SK-N-SH treated with all-trans-retinoic acid at 6 μM for 48 hours (cell line): Measurements from ENCODE around the gene DENND1B.

ENCODE experiments used
- ATAC-seq: fragments of 200-7000 bp; cut with Tn5 transposase; 3 replicates; pipeline ENCODE4 v1.9.1; 2020; ENCODE audit warnings: mild to moderate bottlenecking, moderate library complexity
- ARNTL ChIP-seq: fragments of 450-650 bp; formaldehyde crosslinking; IDR thresholded peaks from 2 replicates; pipeline ENCODE4 v1.5.0; 2020; ENCODE audit warnings: low read depth, mild to moderate bottlenecking, moderate library complexity, borderline replicate concordance
- BACH2 ChIP-seq: fragments of 250-450 bp; sonication (Bioruptor Pico); IDR thresholded peaks from 2 replicates; pipeline ENCODE4 v1.9.0; 2021; ENCODE audit warnings: mild to moderate bottlenecking, borderline replicate concordance
- CREB5 ChIP-seq: fragments of 250-450 bp; sonication (Bioruptor Pico); IDR thresholded peaks from 2 replicates; pipeline ENCODE4 v1.5.1; 2020; ENCODE audit warnings: low read depth, mild to moderate bottlenecking, moderate library complexity
- CSDC2 ChIP-seq: fragments of 250-450 bp; sonication (Bioruptor Pico); IDR thresholded peaks from 2 replicates; pipeline ENCODE4 v1.5.0; 2020; ENCODE audit warnings: mild to moderate bottlenecking, moderate library complexity
- CSRNP3 ChIP-seq: fragments of 250-450 bp; sonication (Bioruptor Pico); IDR thresholded peaks from 2 replicates; pipeline ENCODE4 v1.5.1; 2021; ENCODE audit warnings: mild to moderate bottlenecking, moderate library complexity
- ESRRG ChIP-seq: fragments of 250-450 bp; sonication (Bioruptor Pico); IDR thresholded peaks from 2 replicates; pipeline ENCODE4 v1.6.1; 2021; ENCODE audit warnings: mild to moderate bottlenecking
- GLIS3 ChIP-seq: fragments of 250-450 bp; sonication (Bioruptor Pico); IDR thresholded peaks from 2 replicates; pipeline ENCODE4 v1.5.0; 2020; ENCODE audit warnings: mild to moderate bottlenecking, moderate library complexity
- ISL1 ChIP-seq: fragments of 250-450 bp; sonication (Bioruptor Pico); IDR thresholded peaks from 2 replicates; pipeline ENCODE4 v2.1.2; 2022; ENCODE audit warnings: mild to moderate bottlenecking, moderate library complexity
- OSR1 ChIP-seq: fragments of 250-450 bp; sonication (Bioruptor Pico); IDR thresholded peaks from 2 replicates; pipeline ENCODE4 v1.8.0; 2022; ENCODE audit warnings: moderate library complexity, mild to moderate bottlenecking, inconsistent platforms
- PATZ1 ChIP-seq: fragments of 250-450 bp; sonication (Bioruptor Pico); IDR thresholded peaks from 2 replicates; pipeline ENCODE4 v1.8.0; 2020; ENCODE audit warnings: mild to moderate bottlenecking, moderate library complexity, borderline replicate concordance
- POU6F1 ChIP-seq: fragments of 250-450 bp; sonication (Bioruptor Pico); IDR thresholded peaks from 2 replicates; pipeline ENCODE4 v1.8.0; 2021; ENCODE audit warnings: low read depth, mild to moderate bottlenecking, moderate library complexity, borderline replicate concordance
- PPARA ChIP-seq: fragments of 250-450 bp; sonication (Bioruptor Pico); IDR thresholded peaks from 2 replicates; pipeline ENCODE4 v1.5.0; 2020; ENCODE audit warnings: mild to moderate bottlenecking, borderline replicate concordance
- RARB ChIP-seq: fragments of 250-450 bp; sonication (Bioruptor Pico); IDR thresholded peaks from 2 replicates; pipeline ENCODE4 v1.8.0; 2021; ENCODE audit warnings: mild to moderate bottlenecking, moderate library complexity
- SNAI2 ChIP-seq: fragments of 250-450 bp; sonication (Bioruptor Pico); IDR thresholded peaks from 2 replicates; pipeline ENCODE4 v1.5.0; 2020; ENCODE audit warnings: mild to moderate bottlenecking, moderate library complexity
- TCF4 ChIP-seq: fragments of 250-450 bp; sonication (Bioruptor Pico); IDR thresholded peaks from 2 replicates; pipeline ENCODE4 v1.8.0; 2021; ENCODE audit warnings: mild to moderate bottlenecking, moderate library complexity, borderline replicate concordance
- TOX ChIP-seq: fragments of 250-450 bp; sonication (Bioruptor Pico); IDR thresholded peaks from 2 replicates; pipeline ENCODE4 v1.8.0; 2021; ENCODE audit warnings: mild to moderate bottlenecking, moderate library complexity, borderline replicate concordance
- TSHZ2 ChIP-seq: fragments of 250-450 bp; sonication (Bioruptor Pico); IDR thresholded peaks from 2 replicates; pipeline ENCODE4 v1.5.0; 2020; ENCODE audit warnings: mild to moderate bottlenecking, moderate library complexity
- ZC3H10 ChIP-seq: fragments of 250-450 bp; sonication (Bioruptor Pico); IDR thresholded peaks from 2 replicates; pipeline ENCODE4 v1.5.1; 2021; ENCODE audit warnings: mild to moderate bottlenecking, moderate library complexity
- ZFP3 ChIP-seq: fragments of 250-450 bp; sonication (Bioruptor Pico); IDR thresholded peaks from 2 replicates; pipeline ENCODE4 v1.5.0; 2020; ENCODE audit warnings: mild to moderate bottlenecking, moderate library complexity
- ZFP30 ChIP-seq: fragments of 450-650 bp; formaldehyde crosslinking; IDR thresholded peaks from 2 replicates; pipeline ENCODE4 v1.5.0; 2022; ENCODE audit warnings: mild to moderate bottlenecking, moderate library complexity
- ZNF565 ChIP-seq: fragments of 450-650 bp; formaldehyde crosslinking; conservative IDR thresholded peaks from 2 replicates; pipeline ENCODE4 v1.5.0; 2020; ENCODE audit warnings: low read depth, mild to moderate bottlenecking, moderate library complexity
- ZNF70 ChIP-seq: fragments of 450-650 bp; formaldehyde crosslinking; IDR thresholded peaks from 2 replicates; pipeline ENCODE4 v1.5.0; 2020; ENCODE audit warnings: mild to moderate bottlenecking, moderate library complexity
- ZNF8 ChIP-seq: fragments of 450-650 bp; formaldehyde crosslinking; IDR thresholded peaks from 2 replicates; pipeline ENCODE4 v1.5.0; 2020; ENCODE audit warnings: mild to moderate bottlenecking, moderate library complexity

The DENND1B gene

DNA sequence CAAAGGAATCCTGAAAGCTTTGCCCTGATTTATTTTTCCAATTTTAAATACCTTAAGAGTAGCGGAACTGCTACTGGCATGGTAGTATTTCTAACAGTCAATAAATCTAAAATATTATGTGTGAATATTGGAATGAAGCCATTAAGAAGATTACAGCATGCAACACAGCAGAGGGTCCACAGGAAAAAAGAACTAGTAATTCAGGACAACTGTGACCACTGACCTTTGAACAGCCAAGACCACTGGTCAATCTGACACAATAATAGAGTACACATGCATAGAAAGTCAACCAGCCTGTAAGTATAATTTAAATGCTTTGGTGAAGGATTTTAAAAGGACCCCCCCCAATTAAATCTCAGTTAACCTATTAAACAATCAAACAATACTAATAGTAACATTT, 171.0 kb downstream of the DENND1B start:
- no peak for TF ChIP-seq CREB5 (CRISPR knock-in tag)
- TF ChIP-seq ARNTL (CRISPR knock-in tag): no peak
- TF ChIP-seq TOX (CRISPR knock-in tag): no peak
- TF ChIP-seq OSR1 (CRISPR knock-in tag): no peak
- TF ChIP-seq CSRNP3 (CRISPR knock-in tag): no peak
- TF ChIP-seq TSHZ2 (CRISPR knock-in tag): no peak
- no peak for TF ChIP-seq ZFP3 (CRISPR knock-in tag)
- no peak for TF ChIP-seq GLIS3 (CRISPR knock-in tag)
- TF ChIP-seq ZFP30: no peak
- TF ChIP-seq ZNF70 (CRISPR knock-in tag): no peak
- TF ChIP-seq ZNF565: no peak
- no peak for TF ChIP-seq PATZ1
- no peak for TF ChIP-seq POU6F1
- TF ChIP-seq BACH2 (CRISPR knock-in tag): no peak
- TF ChIP-seq ZC3H10 (CRISPR knock-in tag): no peak

GRCh38 chr1:197600751-197601150, 174.5 kb downstream of the DENND1B start:
- no peak for TF ChIP-seq RARB
- no peak for ATAC-seq

More for the DNA sequence above, 171.0 kb downstream of the DENND1B start:
- ATAC-seq: no peak

DNA sequence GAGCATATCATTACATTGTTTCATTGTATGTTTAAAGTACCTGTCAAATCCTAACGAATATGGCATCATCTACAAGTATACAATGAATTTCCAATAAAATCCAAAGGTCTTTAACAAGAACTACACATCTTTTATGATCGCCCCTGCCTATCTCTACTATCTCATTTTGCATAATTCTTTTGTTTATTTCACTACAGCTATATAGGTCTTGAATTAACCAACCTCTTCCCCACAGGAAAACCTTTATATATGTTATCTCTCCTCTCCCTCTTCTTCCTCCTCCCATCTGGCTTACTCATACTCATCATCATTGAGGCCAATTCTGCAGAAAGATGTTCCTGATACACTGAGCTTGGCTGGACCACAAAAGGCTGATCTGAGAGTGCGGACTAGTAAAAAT, 175.5 kb downstream of the DENND1B start:
- TF ChIP-seq RARB: no peak
- no peak for TF ChIP-seq CSDC2 (CRISPR knock-in tag)
- TF ChIP-seq PPARA (CRISPR knock-in tag): no peak
- TF ChIP-seq ZNF565: no peak
- no peak for TF ChIP-seq GLIS3 (CRISPR knock-in tag)
- TF ChIP-seq ZNF70 (CRISPR knock-in tag): no peak
- no peak for TF ChIP-seq PATZ1
- TF ChIP-seq ISL1: no peak
- no peak for TF ChIP-seq ZFP3 (CRISPR knock-in tag)
- TF ChIP-seq TCF4 (CRISPR knock-in tag): no peak
- TF ChIP-seq BACH2 (CRISPR knock-in tag): no peak
- no peak for TF ChIP-seq ZNF8 (CRISPR knock-in tag)
- TF ChIP-seq OSR1 (CRISPR knock-in tag): no peak
- no peak for TF ChIP-seq CSRNP3 (CRISPR knock-in tag)
- no peak for TF ChIP-seq ESRRG (CRISPR knock-in tag)
- TF ChIP-seq TSHZ2 (CRISPR knock-in tag): no peak
- TF ChIP-seq ZFP30: no peak
- no peak for TF ChIP-seq ARNTL (CRISPR knock-in tag)
- TF ChIP-seq SNAI2: no peak
- ATAC-seq: no peak
